ENCODE results near the gene MRAP. TPM values are rescaled to one million over a fixed set of nuclear protein-coding genes. Genes with fewer than 3 reads are reported as not detected.

The MRAP gene
- total and polyA plus RNA-seq, 10 of the 15 experiments (the other 5 are each of a cell fraction or from before 2014, with no cell fraction given), result 0.34 to 1.2 TPM; not detected in 8

- BruUV-seq (replicated peaks), result no TSS peak
- H3K9me3 ChIP-seq (replicated peaks; ENCODE audit: control insufficient read depth, insufficient read depth, low read length), result no peaks in the 10 kb centered on the region
- ATAC-seq, result no peak
- in situ Hi-C loops (cut with MboI), result no loop called here
- no peaks in the 10 kb centered on the region for H3K79me2 ChIP-seq (ENCODE audit: control insufficient read depth, insufficient read depth, low read length)
- peaks cover 34 to 46% of the 10 kb centered on the region in 2 experiments for H3K36me3 ChIP-seq (ENCODE audit: control insufficient read depth in 2 of 2, insufficient read depth in 2 of 2, low read length in 1 of 2)
- RAD21 ChIA-PET (ENCODE audit: unreplicated experiment), result no interaction called here
- no peak overlapping the region for H3K27ac ChIP-seq (ENCODE audit: control insufficient read depth, insufficient read depth)
- intact Hi-C loops (cut with micrococcal nuclease; ENCODE audit: unreplicated experiment), result no loop called here
- no peak for DNase-seq (ENCODE audit: low read depth, low spot score)
- WGBS (ENCODE audit: insufficient coverage, insufficient replicate concordance, low lambda C conversion rate, missing lambda C conversion rate), result 91% methylated on average over 9 of the region's 9 CpGs
- no peak overlapping the region for H3K4me2 ChIP-seq (ENCODE audit: control insufficient read depth, insufficient read depth)
- TF ChIP-seq STAT1 (conservative IDR thresholded peaks at IDR 0.05) (no peak), SPI1 (IDR thresholded peaks at IDR 0.05; ENCODE audit: borderline replicate concordance, insufficient read depth, low read depth, low read length) (no peak), MXI1 (IDR thresholded peaks at IDR 0.05; ENCODE audit: low read depth, low read length) (no peak), RCOR1 (conservative IDR thresholded peaks at IDR 0.05; ENCODE audit: low read depth, low read length) (no peak), IRF3 (IDR thresholded peaks at IDR 0.05) (no peak), ASH2L (IDR thresholded peaks at IDR 0.05; ENCODE audit: borderline replicate concordance, low read depth) (no peak), KDM1A (IDR thresholded peaks at IDR 0.05; ENCODE audit: borderline replicate concordance) (no peak), ZNF384 (IDR thresholded peaks at IDR 0.05; ENCODE audit: borderline replicate concordance, low read depth, low read length) (no peak), SP1 (IDR thresholded peaks at IDR 0.05; ENCODE audit: low read depth, low read length) (no peak), HDAC6 (IDR thresholded peaks at IDR 0.05; ENCODE audit: unreplicated experiment) (no peak), SIN3A (IDR thresholded peaks at IDR 0.05; ENCODE audit: low read depth, low read length) (no peak), CEBPB (IDR thresholded peaks at IDR 0.05; ENCODE audit: borderline replicate concordance in 1 of 2, low read depth in 2 of 2, low read length in 2 of 2) (no peak), ESRRA (IDR thresholded peaks at IDR 0.05; ENCODE audit: low read length) (no peak)
- H3K4me1 ChIP-seq (ENCODE audit: control insufficient read depth, insufficient read depth, low read length), result no peaks in the 10 kb centered on the region
- H2AFZ ChIP-seq (ENCODE audit: control insufficient read depth, low read depth, low read length), result no peak overlapping the region
- no peak overlapping the region for H3K4me3 ChIP-seq
- no peak for FAIRE-seq
- CTCF ChIA-PET, result no interaction called here
- no peaks in the 10 kb centered on the region for H3K27me3 ChIP-seq (replicated peaks in 1 of 2; ENCODE audit: control insufficient read depth in 2 of 2, insufficient read depth in 2 of 2, low read length in 1 of 2)
- SMC1A ChIA-PET (ENCODE audit: uncharacterized antibody, unreplicated experiment), result no interaction called here
- H3K9ac ChIP-seq (ENCODE audit: control insufficient read depth, insufficient read depth, low read length), result no peak overlapping the region
- POLR2A ChIA-PET, result no interaction called here
- no peaks in the 10 kb centered on the region for H4K20me1 ChIP-seq (ENCODE audit: control insufficient read depth, insufficient read depth)
These were observed 19.1 kb downstream of the MRAP start for GRCh38 chr21:32317726-32318125.
